GM10847 (cell line): ENCODE results near the gene DTNBP1.

ENCODE experiments used
- POLR2A ChIP-seq: IDR thresholded peaks from 2 replicates; pipeline ENCODE4 v1.6.1; 2011; ENCODE audit not compliant: insufficient read length; ENCODE audit errors: extremely low read depth

The DTNBP1 gene

DNA sequence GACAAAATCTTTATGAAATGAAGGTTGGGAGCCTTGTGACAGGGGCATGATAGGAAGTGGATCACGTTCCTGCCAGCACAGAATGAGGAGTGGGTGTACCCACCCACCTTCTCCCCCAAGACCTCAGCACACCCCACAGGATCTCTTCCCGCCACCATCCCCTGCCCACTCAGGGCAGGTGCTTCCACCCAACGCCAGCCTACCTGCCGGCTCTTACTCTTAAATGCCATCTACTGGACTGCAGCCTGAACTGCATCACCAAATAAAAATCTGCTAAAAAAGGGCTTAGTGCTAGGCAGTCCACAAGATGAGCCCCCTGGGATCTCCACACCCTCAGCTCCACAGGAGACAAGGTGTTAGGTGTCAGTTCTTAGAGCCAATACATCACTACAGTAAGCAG is 20.6 kb downstream of the DTNBP1 start:
- no peak for TF ChIP-seq POLR2A

DNA sequence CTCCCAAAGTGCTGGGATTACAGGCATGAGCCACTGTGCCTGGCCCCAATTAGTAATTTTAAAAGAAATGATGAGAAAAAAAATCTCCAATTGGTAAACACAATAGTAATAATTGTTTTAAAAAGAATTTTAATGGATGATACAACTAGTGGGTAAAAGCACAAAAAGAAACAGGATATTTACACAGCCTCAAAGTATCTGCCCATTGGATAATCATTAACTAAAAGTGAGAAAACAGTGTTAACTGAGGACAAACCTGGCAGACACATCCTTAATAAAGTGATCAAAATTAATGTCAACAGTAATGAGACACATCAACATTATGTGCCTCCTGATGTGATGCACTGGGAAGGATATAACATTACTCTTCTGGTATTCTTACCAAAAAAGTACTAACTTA is 24.5 kb downstream of the DTNBP1 start:
- TF ChIP-seq POLR2A = no peak

DNA sequence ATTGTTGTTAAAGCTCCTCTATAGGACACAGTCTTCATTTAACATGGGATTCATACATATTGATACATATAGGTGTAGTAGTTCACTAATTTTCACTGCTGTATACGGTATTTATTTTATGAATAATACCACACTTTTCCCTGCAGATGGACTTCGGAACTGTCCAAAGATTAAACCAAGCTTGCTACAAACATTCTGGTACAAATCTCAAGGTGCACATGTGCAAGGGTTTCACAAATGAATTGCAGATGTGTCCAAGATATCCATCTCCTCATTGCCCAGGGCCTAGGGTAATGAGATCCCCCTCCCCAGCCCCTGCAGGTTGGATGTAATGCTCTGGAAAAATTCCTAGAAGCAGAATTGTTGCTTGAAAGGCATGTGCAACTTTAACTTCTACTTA is 31.4 kb downstream of the DTNBP1 start:
- no peak for TF ChIP-seq POLR2A

DNA sequence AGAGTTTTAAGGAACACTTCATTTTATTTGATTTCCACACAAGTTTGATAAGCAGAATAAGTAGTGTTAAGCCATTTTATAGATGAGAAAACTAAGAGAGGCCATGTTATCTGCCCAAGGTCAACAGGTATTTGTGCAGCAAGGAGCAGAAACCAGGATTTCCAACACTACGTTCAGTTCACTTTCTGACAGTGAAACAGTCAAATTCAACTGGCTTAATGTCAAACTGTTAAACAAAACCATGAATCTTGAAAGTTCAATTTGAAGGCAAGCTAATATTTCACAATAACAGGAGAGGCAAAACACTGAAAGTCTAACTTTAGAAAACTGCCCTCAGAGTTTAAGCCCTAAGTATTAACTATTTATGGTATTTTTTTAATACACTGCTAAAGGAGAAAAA is 32.6 kb downstream of the DTNBP1 start:
- no peak for TF ChIP-seq POLR2A

DNA sequence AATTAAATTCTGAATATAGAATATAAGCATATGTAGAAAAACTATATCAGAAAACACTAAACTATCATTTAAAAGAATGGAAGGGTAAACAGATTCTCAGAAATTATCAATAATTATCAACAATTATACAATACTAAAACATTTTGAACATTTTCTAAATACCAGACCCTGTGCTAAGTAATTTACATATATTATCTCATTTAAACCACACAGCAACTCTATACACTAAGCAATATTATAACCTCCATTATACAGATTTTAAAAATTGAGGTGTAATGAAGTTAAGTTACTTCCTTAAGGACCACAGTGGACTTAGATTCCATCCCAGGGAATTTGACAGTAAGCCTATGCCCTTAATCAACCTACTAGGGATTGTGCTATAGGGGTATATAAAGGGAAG is 33.3 kb downstream of the DTNBP1 start:
- no peak for TF ChIP-seq POLR2A

DNA sequence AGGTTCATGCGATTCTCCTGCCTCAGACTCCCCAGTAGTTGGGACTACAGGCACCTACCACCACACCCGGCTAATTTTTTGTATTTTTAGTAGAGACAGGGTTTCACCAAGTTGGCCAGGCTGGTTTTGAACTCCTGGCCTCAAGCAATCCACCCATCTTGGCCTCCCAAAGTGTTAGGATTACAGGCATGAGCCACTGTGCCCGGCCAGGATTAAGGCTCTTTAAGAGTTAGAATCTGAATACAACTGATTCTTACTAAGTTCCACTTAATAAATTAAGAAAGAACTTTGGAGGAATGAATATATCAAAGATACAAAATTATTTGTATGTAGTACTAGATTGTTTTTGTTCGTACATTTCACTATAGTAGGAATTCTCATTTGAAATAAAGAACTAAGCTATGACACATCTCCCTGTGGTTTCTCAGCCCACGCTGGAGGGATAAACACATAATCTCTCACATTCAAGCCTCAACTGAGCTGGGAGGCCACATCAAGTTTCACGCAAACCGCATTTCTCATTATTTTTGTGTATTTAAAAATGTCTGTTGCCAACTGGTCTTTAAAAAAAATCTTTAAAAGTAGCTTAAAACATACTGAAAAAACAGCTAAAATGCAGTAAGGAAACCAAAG is 34.2 kb downstream of the DTNBP1 start:
- TF ChIP-seq POLR2A = no peak

DNA sequence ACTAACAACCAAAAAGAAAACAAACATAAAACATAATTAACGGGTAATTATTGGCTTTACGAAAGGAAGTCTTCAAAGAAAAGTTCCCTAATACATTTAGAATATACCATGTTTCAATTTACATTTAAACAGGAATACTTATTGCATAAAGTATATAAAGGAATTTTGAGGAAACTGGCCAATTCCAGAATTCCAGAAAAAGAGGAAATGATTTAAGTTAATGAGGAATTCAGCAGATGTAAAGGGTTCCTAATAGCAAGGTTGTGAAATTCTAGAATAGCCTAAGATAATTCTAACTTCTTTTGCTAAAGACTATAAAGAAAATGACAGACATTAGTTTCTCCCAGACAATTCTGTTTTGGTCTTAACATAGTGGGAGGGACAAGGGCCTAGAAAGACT is 35.0 kb downstream of the DTNBP1 start:
- no peak for TF ChIP-seq POLR2A

DNA sequence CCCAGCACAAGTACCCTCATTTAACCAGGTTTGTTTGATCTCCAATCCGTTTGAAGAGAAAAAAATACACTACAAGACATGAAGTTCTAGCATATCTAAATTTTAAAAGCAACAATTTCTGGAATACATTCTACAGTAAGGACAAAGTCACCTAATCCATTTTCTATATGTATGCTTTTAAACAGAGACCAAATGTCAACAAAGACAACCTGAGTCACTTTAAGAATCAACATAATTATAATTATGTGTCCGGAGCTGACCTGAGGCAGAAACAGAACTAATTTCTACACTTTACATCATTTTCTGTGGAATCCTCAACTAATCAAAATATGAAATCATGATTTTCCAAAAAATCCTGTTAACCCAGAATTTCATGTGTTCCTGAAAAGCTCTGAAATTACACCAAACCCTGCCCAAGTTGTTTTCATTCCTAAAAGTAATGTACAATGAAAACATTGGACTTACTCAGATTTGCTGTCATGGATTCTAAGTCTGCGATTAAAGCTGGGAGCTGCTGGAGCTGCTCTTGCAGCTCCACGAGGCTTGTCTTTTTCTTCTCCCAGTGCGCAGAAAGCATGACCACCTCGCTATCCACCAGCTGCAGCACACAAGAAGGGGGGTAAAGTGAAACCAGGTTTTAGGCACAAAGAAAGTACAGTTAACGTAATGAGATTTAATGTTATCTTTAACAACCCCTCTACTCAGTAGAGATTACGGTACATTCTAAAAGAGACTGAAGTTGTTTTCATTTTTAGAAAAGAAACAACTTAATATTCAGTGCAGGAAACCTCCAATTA is 35.8 kb downstream of the DTNBP1 start:
- TF ChIP-seq POLR2A = no peak

DNA sequence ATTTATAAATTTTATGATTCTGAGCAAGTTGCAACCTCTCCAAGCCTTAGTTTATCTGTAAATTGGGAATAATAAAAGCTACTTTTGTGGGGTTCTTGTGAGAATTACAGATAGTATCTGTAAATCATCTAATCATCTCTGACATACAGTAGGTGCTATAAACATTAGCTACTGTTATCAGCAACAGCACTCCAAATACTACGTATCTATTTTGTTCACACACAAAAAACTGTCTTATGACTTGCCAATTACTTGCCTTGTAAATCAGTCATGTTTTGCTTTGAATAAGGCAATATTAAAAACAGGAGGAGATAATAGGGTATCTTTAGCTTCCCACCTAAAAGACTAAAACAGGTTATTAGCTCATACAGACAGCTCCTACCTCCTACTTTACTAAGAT is 36.7 kb downstream of the DTNBP1 start:
- no peak for TF ChIP-seq POLR2A

DNA sequence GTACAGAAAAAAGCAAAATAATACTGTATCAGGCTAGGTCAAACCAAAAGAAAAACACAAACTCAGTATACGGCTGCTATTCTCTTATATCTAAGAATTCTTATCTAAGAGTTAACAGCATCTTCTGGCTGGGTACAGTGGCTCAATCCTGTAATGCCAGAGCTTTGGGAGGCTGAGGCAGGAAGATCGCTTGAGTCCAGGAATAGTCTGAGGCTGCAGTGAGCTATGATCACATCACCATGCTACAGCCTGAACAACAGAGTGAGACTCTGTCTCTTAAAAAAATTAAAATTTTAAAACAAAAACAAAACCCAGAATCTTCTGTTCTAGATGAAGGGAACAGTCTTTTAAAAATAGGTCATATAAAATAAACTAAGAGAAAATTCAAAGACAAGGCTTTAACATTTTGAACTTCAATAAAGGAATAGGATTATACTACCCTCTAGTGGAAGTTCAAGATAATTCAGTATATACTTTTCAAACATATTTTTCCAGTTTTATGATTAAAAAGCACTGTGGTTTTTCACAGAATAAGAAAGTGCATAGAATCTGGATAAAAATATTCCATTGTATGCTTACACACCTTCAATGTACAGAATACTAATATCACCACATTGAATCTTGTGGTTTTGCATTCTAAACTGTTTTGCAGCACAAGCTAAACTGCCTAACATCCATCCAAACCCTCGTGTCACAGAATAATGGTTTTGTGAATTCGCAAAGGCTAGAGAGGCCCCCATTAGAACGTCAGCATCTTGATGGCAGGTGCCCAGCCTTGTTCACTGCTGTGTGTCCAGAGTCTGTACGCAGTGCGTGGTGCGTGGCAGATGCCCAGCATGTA is 39.3 kb downstream of the DTNBP1 start:
- no peak for TF ChIP-seq POLR2A

DNA sequence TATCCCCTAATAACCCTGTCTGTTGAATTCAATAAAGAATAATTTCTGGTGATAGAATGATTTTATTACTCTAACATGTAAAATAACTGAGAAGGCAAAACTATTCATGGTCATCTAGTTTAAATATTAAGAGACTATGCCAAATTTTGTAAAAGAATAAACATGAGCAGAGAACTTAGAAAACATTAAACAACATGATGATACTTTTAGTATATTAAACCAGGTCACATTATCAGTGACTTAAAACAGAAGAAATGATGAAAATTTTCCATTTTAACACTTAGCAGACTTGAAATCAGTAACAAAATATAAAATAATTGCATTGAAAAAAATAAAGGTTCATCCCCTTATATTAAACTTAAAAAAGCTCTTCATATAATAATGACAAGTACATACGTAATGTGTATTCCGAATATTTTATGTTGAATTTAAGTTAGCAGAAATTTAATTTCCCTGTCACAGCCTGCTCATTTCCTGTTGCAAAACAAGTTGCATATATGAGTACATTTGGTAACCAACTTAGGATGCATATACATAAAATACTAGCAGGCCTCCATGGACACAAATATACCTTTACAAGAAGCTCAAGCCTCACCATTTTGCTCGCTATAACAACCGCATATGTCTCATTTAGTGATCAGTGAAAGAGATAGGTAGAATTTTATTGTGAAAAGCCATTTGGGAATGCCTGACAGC is 40.6 kb downstream of the DTNBP1 start:
- TF ChIP-seq POLR2A = no peak

DNA sequence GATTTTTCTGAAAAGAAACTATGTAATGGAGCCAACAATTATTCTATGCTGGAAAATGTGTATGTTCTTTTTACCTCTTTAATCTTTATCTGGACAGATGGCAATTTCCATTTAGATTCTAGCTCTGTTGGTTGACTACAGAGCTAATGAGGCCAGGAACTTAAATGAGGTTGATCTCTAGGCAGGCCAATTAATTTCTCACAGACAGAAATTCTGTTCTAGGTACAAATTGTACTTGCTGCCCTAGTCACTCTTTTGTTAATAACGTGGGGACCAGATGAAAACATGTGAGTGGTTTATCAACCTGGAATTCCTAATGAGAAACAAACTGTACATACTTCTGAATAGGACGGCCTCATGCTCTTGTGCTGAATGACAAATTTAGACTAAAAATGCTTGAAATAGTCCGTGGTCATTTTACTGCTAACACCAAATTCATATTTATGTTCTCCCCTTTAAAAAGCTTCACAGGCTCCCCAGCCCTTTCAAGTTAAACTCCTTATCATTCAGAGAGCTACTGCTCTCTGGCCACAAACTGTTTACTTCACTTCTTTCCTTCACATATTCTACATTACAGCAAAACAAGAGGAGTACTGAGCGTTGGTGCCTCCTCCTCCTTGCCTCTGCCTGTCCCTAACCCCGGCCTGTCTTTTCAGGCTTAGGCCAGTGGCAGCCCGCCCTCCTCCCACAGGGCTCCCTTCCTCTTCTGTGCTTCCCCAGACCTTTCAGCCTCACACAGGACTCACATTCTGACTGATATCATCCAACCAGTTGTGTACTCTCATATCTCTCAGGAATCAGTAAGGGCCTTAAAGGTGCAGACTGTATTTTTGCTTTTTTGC is 41.4 kb downstream of the DTNBP1 start:
- no peak for TF ChIP-seq POLR2A

DNA sequence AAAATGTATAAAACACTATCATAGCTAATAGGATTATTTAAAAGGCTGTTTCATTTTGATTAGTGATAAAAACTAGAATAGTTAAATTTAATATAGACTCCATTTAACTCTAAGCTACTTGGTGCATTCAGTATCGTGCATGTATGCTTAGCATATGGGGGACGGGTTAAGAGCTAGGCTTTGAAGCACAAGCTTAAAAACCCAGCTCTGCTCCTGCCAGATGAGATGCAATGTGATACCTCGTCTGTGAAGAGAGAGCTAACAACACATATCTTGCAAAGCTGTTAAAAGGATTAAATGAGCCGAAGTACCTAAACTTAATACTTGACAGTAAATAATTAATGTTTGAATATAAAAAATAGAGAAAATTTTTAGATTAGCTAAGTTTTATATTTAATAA is 42.2 kb downstream of the DTNBP1 start:
- TF ChIP-seq POLR2A = no peak

DNA sequence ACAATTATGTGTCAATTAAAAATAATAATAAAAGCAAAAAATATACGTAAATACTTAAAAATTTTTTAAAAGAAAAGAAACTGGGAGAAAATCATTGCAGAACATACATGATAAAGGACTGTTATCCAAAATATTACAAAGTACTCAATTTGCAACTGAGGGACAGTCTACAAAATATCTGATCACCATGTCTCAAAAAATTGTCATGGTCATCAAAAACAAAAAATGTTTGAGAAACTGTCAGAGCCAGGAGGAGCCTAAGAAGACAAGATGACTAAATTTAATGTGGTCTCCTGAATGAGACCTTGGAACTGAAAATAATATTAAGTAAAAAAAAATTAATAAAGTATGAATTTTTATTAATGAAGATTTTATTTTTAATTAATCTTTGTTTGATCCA is 43.5 kb downstream of the DTNBP1 start:
- TF ChIP-seq POLR2A = no peak
